Stomach smooth muscle (tissue), 2 donors: ENCODE results near the gene CHST8.
A peak's percentile ranks its signal among the peaks of the same experiment; 100 is the strongest.
"Not testable (repeated sequence)": the region's sequence is repeated elsewhere in the genome, so short reads cannot be mapped to it uniquely, and the experiment has no call there.

ENCODE experiments used
- H3K27ac ChIP-seq: one replicate; pipeline ENCODE4 v1.7.0; 2013; ENCODE audit warnings: mild to moderate bottlenecking, low read length, inconsistent platforms
- H3K27me3 ChIP-seq, 2 donors: one replicate each; pipeline ENCODE4 v1.7.0; 2013; ENCODE audit warnings: low read length in 2 of 2; ENCODE audit not compliant: insufficient read depth in 2 of 2, control insufficient read depth in 1 of 2
- H3K36me3 ChIP-seq, 2 donors: one replicate each; pipeline ENCODE4 v1.7.0; 2013; ENCODE audit warnings: low read length in 2 of 2; ENCODE audit not compliant: control insufficient read depth in 2 of 2, insufficient read depth in 2 of 2
- H3K4me1 ChIP-seq: one replicate; pipeline ENCODE4 v1.7.0; 2013; ENCODE audit warnings: low read length; ENCODE audit not compliant: control insufficient read depth, insufficient read depth
- H3K4me3 ChIP-seq, 2 donors: one replicate each; pipeline ENCODE4 v1.7.0; 2013; ENCODE audit warnings: low read length in 2 of 2
- H3K9ac ChIP-seq, 2 donors: one replicate each; pipeline ENCODE4 v1.7.0; 2013; ENCODE audit warnings: low read length in 2 of 2, mild to moderate bottlenecking in 1 of 2
- H3K9me3 ChIP-seq, 2 donors: one replicate each; pipeline ENCODE4 v1.7.0; 2013; ENCODE audit warnings: low read length in 2 of 2; ENCODE audit not compliant: control insufficient read depth in 2 of 2
- donor health status: healthy.
- donor health status: Pancreatic carcinoma.

Gene CHST8

GRCh38 chr19:33616857-33617256 lies 4.9 kb upstream of the CHST8 start:
- peaks cover 10 to 22% of the 10 kb centered on the region in 2 donors for H3K27me3 ChIP-seq
- H3K9ac ChIP-seq: no peak overlapping the region
- H3K4me3 ChIP-seq: no peak overlapping the region
- peaks cover 5% of the 10 kb centered on the region for H3K4me1 ChIP-seq
- no peaks in the 10 kb centered on the region for H3K9me3 ChIP-seq
- no peaks in the 10 kb centered on the region for H3K36me3 ChIP-seq
- no peak overlapping the region for H3K27ac ChIP-seq

- H3K27me3 ChIP-seq: peaks cover 10 to 30% of the 10 kb centered on the region in 2 donors
- not testable (repeated sequence) for H3K4me3 ChIP-seq, H3K9me3 ChIP-seq, H3K36me3 ChIP-seq, H3K9ac ChIP-seq, H3K27ac ChIP-seq
- peaks cover 15% of the 10 kb centered on the region for H3K4me1 ChIP-seq
Measured at GRCh38 chr19:33618363-33618762, 3.4 kb upstream of the CHST8 start.

GRCh38 chr19:33618884-33619283 lies 2.9 kb upstream of the CHST8 start:
- peaks cover 15% of the 10 kb centered on the region for H3K4me1 ChIP-seq
- no peaks in the 10 kb centered on the region for H3K36me3 ChIP-seq
- no peak overlapping the region for H3K27ac ChIP-seq
- no peaks in the 10 kb centered on the region for H3K9me3 ChIP-seq
- peaks cover 15 to 36% of the 10 kb centered on the region in 2 donors for H3K27me3 ChIP-seq
- H3K9ac ChIP-seq: no peak overlapping the region
- no peak overlapping the region for H3K4me3 ChIP-seq

- no peaks in the 10 kb centered on the region for H3K9me3 ChIP-seq
- peaks cover 15% of the 10 kb centered on the region for H3K4me1 ChIP-seq
- no peak overlapping the region for H3K4me3 ChIP-seq
- no peak overlapping the region for H3K9ac ChIP-seq
- H3K27ac ChIP-seq: no peak overlapping the region
- H3K36me3 ChIP-seq: no peaks in the 10 kb centered on the region
- peaks cover 20 to 45% of the 10 kb centered on the region in 2 donors for H3K27me3 ChIP-seq
Measured at GRCh38 chr19:33620611-33621010, 1.1 kb upstream of the CHST8 start.

- Histone ChIP-seq H3K27me3 (peaks cover 24 to 45% of the 10 kb centered on the region in 2 donors), H3K4me3 (peak overlapping the region in 1 of 2 donors; percentile 15), H3K4me1 (peaks cover 15% of the 10 kb centered on the region), H3K36me3 (no peaks in the 10 kb centered on the region), H3K27ac (no peak overlapping the region), H3K9ac (no peak overlapping the region), H3K9me3 (no peaks in the 10 kb centered on the region)
Measured at GRCh38 chr19:33621065-33621785, 528 bp upstream of the CHST8 start.

- peak overlapping the region; percentile 31 to 55 for H3K4me3 ChIP-seq
- peaks cover 15% of the 10 kb centered on the region for H3K4me1 ChIP-seq
- H3K9me3 ChIP-seq: no peaks in the 10 kb centered on the region
- H3K9ac ChIP-seq: no peak overlapping the region
- H3K36me3 ChIP-seq: no peaks in the 10 kb centered on the region
- no peak overlapping the region for H3K27ac ChIP-seq
- peaks cover 21 to 45% of the 10 kb centered on the region in 2 donors for H3K27me3 ChIP-seq
Measured at GRCh38 chr19:33622505-33622808, 704 bp downstream of the CHST8 start.

- Histone ChIP-seq H3K36me3 (no peaks in the 10 kb centered on the region), H3K9me3 (no peaks in the 10 kb centered on the region), H3K4me1 (peaks cover 15% of the 10 kb centered on the region), H3K27me3 (peaks cover 21 to 47% of the 10 kb centered on the region in 2 donors), H3K27ac (no peak overlapping the region), H3K4me3 (peak overlapping the region in 1 of 2 donors; percentile 55), H3K9ac (no peak overlapping the region)
Measured at GRCh38 chr19:33622809-33623511, 1.2 kb downstream of the CHST8 start.

GRCh38 chr19:33624586-33624985 lies 2.8 kb downstream of the CHST8 start:
- peaks cover 23 to 51% of the 10 kb centered on the region in 2 donors for H3K27me3 ChIP-seq

GRCh38 chr19:33627526-33627925 lies 5.8 kb downstream of the CHST8 start:
- H3K36me3 ChIP-seq: no peaks in the 10 kb centered on the region
- H3K9me3 ChIP-seq: no peaks in the 10 kb centered on the region
- peaks cover 26 to 32% of the 10 kb centered on the region in 2 donors for H3K27me3 ChIP-seq
- H3K4me3 ChIP-seq: no peak overlapping the region
- H3K4me1 ChIP-seq: peaks cover 6% of the 10 kb centered on the region
- H3K9ac ChIP-seq: no peak overlapping the region
- H3K27ac ChIP-seq: no peak overlapping the region

More at GRCh38 chr19:33624586-33624985, 2.8 kb downstream of the CHST8 start:
- Histone ChIP-seq H3K4me3 (no peak overlapping the region), H3K9ac (no peak overlapping the region), H3K36me3 (no peaks in the 10 kb centered on the region), H3K4me1 (peaks cover 15% of the 10 kb centered on the region), H3K27ac (no peak overlapping the region), H3K9me3 (no peaks in the 10 kb centered on the region)

- Histone ChIP-seq H3K4me3 (no peak overlapping the region), H3K27me3 (peaks cover 26% of the 10 kb centered on the region in 2 donors), H3K9ac (no peak overlapping the region), H3K27ac (no peak overlapping the region), H3K9me3 (no peaks in the 10 kb centered on the region), H3K4me1 (peaks cover under 1% of the 10 kb centered on the region), H3K36me3 (no peaks in the 10 kb centered on the region)
Measured at GRCh38 chr19:33627962-33628839, 6.4 kb downstream of the CHST8 start.
